Measurements from ENCODE around the gene CALHM3.
"Not testable (repeated sequence)": the region's sequence is repeated elsewhere in the genome, so short reads cannot be mapped to it uniquely, and the experiment has no call there.

Gene CALHM3, protein sequence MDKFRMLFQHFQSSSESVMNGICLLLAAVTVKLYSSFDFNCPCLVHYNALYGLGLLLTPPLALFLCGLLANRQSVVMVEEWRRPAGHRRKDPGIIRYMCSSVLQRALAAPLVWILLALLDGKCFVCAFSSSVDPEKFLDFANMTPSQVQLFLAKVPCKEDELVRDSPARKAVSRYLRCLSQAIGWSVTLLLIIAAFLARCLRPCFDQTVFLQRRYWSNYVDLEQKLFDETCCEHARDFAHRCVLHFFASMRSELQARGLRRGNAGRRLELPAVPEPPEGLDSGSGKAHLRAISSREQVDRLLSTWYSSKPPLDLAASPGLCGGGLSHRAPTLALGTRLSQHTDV

DNA sequence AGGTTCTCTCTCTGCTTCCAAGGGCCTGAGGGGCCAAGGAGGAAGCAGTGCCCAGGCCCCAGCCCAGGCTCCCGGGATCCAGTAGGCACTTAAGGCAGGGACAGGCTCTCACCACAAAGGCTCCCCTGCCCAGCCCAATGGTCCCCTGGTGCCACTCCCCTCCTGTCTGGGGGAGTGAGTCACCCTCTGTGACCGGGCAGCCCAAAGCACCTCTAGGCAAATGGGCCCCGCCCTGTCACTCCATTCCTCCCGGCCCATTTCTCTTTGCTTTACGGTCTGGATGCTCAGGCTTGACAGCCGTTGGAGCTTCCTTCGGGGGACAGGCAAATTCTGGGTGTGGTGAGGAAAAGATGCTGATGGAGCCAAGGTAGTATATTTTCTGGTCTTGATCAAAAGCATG is at the start of gene CALHM3:
CALHM3 (minus strand) TSS at position 106 of the 400 bp plus-strand sequence. CDS start 208 bp downstream, outside the sequence.
- no peak for DNase-seq

DNA sequence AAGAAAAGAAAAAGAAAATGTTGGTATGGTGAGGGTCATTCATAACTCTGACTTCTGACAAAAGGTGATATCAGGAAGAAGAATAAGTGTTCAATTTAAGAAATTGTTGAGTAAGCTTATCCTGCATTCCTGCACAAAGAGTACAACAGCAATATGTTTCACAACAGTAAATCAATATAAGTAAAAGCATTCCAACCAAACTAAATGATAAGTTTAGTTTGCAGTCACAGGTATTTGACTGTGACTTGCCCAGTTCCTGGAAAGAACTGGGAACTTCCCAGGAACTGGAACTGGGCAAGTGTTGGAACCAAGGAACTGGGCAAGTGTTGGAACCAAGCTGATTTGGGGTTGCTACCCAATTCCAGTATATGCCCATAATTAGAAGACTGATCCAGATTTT is 49.5 kb upstream of the CALHM3 start:
- no peak for DNase-seq

DNA sequence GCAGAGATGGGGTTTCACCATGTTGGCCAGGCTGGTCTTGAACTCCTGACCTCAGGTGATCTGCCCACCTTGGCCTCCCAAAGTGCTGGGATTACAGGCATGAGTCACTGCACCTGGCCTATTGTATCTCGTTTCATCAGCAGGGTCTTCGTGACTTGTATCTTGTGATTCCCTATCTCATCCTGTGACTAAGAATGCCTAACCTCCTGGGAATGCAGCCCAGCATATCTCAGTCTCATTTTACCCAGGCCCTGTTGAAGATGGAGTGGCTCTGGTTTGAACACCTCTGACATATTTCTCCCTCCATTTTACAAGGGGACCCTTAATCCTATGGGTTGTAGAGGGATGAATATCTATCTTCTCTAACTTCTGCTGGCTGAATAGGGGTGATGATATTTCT is 48.4 kb upstream of the CALHM3 start:
- DNase-seq: not testable (repeated sequence)

DNA sequence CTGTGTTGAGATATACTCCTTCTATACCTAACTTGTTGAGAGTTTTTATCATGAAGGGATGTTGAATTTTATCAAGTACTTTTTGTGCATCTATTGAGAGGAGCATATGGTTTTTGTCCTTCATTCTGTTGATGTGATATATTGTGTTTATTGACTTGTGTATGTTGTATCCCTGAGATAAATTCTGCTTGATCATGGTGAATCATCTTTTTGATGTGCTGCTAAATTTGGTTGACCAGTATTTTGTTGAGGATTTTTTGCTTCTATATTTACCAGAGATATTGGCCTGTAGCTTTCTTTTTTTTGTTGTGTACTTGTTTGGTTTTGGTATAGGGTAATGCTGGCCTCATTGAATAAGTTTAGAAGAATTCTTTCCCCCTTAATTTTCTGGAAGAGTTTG is 46.9 kb upstream of the CALHM3 start:
- DNase-seq: no peak

DNA sequence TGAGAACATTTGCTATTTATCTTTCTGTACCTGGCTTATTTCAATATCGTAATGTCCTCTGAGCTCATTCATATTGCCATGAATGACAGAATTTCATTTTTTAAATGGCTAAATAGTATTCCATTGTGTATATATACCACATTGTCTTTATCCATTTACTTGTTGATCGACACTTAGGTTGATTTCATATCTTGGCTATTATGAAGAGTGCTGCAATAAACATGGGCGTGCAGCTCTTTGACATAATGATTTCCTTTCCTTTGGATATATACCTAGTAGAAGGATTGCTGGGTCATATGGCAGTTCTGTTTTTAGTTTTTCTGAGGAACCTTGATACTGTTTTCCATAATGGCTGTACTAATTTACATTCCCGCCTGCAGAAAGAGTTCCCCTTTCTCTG is 44.6 kb upstream of the CALHM3 start:
- DNase-seq: no peak

DNA sequence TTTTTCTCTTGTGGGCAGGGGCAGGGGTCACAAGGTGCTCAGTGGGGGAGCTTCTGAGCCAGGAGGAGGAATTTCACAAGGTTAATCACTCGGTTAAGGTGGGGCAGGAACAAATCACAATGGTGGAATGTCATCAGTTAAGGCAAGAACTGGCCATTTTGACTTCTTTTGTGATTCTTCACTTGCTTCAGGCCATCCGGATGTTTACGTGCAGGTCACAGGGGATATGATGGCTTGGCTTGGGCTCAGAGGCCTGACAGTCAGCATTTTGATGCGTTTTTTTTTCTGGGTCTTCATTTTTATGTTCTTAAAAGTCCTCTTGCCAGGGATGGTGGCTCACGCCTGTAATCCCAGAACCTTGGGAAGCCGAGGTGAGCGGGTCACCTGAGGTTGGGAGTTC is 43.0 kb upstream of the CALHM3 start:
- not testable (repeated sequence) for DNase-seq

DNA sequence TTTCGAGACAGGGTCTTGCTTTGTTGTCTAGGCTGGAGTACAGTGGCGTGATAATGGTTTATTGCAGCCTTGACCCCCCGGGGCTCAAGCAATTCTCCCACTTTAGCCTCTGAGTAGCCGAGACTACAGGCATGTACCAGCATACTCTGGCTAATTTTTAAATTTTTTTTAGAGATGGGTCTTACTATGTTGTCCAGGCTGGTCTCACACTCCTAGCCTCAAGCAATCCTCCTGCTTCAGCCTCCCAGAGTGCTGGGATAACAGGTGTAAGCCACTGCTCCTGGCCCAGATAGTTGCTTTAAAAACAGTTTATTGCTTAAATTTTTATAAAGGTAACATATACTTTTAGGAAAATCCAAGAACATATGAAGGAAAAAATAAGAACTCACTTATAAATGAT is 40.8 kb upstream of the CALHM3 start:
- no peak for DNase-seq

DNA sequence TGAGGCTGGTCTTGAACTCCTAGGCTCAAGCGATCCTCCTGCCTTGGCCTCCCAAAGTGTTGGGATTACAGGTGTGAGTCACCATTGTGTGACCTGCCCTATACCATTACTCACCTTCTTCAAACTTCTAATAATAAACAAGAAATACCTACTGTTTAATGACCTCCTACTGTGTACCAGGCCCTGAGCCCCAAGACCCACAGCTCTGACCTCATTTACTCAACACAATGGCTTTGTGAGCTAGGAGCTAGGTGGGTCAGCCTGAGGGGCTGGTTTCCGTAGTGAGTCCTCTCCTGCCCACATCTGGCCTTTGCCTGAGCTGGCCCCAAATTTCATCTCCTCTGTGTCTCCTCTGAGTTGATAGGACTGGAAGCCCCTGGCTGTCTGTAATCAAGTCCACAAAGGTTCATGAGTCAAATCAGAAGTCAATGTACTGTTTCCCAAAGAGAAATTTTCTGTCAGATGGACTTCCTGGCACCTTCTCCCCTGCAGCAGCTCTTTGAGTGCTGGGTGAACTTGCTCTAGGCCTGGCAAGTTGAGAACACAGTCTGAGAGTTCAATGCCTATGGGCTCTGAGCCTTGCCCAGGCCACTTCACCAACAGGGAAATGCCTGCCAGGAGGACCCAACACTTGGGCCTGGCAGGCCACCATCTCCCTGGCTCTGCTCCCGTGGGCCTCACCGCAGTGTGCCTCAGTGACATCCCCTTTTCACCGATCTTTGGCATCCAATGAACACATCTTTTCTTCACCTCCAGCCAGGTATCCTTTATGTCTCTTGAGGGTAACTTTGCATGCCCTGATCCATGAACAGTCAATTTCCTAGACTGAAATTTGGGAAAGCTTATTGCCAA is 38.4 kb upstream of the CALHM3 start:
- no peak for DNase-seq

DNA sequence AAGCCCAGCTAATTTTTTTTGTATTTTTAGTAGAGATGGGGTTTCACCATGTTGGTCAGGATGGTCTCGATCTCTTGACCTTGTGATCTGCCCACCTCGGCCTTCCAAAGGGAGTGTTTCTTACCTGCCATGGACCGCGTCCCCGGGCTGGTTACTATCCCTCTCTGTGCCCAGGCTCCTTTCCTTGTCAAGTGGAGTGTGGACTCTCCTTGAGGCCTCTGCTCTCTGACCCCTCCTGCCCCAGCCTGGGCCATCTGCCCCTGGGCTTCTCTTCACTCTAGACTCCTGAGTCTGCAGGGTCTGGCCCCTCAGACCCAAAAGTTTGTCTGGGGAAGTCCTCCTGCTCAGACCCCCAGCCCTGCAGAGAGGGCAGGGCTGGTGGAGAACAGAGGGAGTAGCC is 35.2 kb upstream of the CALHM3 start:
- no peak for DNase-seq

DNA sequence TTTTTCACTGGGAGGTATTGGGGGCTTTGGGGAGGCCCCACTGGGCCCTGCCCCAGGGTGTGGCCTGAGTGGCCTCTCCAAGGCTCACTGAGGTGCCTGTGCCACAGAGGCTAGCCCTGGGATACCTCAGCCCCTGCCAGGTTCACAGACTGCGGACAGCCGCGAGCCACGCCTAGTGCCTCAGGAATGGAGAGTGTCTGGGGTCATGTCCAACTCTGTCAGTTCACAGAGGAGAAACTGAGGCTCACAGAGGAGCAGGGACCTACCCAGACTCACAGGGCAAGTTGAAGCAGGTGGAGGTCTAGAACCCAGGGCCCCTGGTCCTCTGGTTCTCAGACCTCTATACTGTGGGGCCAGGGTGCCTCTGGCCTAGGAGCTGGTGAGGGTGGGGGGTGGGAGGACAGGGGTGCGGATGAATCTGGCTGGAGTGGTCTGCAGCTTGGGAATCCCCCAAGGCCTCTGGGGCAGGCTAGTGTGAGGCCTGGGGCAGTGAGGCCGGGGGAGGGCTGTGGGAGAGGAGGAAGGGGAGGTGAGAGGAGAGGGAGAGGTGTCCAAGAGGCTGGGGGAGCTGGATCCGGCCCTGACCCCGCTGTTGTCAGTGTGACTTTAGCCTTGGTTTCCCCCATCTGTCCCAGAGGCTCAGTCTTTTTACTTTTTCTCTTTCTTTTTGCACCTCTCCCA is 34.5 kb upstream of the CALHM3 start:
- DNase-seq: no peak

DNA sequence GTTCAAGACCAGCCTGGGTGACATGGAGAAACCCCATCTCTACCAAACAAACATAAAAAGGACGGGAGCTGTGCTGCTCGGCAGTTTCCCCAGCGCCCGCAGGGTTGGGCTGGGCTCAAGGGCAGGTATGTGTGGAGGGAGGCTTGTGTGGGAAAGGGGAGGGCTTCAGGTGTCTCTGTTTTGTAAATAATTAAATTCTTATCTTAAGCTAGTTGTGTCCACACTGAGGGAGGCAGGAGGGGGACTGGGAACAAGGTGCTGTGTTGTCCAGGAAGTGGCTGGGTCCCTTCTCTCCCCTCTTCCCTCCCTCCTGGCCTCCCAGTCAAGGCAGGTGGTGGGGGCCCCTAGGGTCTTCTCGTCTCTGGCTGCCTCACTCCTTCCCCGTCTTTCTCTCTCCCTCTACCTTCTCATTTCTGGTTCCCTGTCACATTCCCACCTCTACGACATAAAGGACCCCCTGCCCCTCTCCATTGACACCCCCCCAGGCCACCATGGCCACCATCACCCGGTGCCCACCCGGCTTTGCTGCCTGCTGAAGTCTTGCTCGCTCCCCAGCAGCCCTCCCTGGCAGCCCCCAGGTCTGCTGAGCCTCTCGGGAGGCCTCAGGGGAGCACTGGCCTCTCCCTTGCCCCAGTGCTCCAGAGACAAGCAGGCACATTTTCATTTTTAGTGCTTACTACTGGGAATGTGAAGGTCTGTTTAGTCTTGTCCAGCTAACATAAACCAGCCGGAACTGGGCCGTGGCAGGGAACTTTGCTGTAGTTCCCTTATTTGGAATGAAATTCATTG is 33.7 kb upstream of the CALHM3 start:
- no peak for DNase-seq

DNA sequence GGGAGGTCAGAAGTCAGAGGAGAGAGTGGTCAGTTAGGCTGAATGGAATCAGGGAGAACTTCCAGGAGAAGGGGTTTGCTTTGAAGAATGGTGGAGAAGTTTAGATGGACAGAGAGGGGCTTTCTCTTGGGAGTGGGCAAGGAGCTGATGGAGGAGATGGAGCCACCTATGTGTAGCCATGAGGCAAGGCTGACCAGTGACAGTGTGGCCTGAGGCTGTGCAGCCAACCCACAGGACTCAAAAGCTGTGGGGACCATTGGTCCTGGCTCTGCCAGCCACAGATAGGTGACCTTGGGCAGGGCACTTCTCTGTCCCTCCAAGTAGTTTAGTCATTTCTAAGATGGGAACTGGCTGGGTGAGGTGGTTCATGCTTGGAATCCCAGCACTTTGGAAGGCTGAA is 33.1 kb upstream of the CALHM3 start:
- no peak for DNase-seq

DNA sequence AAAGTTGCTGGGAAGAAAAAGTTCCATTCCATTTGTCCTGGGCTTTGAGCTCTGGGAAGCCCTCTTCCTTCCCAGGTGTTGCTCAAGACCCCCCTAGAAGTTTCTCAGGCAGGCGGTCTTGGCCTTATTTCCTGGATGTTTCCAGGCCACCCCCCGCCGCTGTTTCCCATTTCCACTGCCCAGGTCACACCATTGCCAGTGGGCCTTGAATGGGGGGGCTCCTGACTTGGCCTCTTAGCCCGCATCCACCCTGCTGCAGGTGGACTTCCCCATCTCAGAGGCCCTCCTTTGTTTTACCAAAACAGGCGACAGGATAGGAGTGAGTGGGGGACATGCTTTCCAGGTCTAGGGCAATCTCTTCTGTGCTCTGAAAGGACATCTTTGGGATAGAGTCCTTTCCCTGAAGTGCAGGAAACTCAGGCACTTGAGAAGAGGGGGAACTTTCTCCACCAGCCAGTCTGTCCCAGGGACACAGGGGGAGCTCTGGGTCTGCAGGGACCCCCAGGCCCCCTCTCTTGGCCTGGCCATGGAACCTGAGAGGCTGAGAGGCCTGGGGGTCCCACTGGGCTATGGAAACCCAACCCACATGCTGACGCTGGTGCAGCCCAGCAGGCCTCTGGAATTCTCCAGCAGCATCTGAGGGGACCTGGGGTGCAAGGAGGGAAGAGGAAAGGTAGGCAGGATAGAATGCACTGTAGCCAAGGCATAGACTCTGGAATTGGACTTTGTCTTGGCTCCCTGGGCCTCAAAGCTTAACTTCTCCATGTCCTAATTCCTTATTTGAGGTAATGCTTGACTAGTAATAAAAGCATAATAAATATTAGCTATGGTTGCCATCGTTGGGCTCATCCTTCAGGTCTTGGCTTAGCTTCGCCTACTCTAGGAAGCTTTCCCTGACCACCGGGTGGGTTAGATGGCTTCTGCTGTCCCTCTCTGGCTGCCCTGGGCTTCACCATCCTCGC is 32.0 kb upstream of the CALHM3 start:
- DNase-seq: no peak

DNA sequence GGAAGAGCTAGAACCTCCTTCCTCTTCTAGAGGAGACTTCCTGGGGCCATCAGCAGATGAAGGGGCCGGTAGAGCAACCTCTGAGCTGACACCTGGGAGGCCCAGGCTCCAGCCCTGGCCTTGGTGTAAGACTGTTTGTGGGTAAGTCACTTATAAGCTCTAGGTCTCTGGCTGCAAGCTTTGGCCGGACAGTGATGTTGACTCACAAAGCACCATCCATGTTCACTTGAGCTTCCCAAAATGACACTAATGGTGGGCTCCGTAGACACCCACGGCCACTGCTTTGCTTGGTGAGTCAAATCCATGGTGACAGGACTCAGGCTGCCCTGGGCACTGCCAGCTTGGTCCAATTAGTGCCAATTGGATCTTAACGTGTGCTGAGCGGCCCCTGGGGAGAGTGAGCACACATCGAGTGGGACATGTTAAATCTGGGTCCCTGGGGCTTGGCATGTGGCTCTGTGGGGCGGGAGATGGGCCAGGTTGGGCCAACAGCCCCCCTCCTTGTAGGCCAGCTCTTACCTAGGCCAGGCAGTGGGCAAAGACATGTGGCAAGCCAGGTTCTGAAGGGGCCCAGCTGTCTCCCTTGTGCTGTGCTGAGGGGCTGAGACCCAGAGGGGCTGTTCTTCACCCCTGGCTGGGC is 31.1 kb upstream of the CALHM3 start:
- DNase-seq: no peak

DNA sequence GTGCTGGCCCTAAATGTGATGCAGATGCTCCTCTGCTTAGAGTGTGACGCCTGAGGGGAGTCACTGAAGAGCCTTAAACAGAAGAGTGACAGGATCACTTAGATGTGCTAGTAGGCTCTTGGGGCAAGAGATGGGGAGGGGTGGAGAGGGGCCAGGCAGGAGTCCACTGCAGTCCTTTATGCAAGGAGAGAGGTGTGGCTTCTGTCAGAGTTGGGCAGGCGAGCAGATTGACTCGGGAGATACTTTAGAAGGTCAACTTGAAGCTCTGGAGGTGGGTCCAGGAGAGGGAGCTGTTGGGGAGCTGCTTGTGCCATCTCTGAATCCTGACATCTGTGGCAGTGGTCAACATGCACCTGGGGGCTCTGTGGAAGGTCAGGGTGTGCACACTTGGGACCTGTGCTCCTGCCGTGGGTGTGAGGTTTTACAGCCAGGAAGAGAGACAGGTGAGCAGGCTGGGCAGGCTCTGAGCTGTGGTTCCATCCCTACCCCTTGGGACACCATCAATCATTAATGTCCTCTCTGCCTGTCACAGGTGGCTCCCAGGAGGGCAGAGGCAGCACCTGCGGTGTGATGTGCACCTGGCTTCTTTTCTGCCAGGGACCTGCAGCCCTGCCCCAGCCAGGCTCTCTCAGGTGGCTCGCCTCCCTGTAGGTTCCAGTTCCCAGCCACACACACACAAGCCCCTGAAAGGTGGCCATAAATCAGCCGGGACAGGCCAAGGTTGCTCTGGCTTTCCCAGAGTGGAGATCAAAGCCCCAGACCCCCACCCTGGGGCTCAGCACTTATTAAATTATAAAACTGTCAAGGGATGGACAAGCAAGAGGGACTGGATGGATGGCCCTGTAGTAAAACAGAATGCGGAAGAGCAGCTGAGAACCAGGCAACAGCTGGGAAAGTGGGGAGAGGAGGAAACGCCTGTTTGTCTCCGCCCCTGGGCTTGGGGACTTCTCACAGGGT is 28.5 kb upstream of the CALHM3 start:
- DNase-seq: no peak

DNA sequence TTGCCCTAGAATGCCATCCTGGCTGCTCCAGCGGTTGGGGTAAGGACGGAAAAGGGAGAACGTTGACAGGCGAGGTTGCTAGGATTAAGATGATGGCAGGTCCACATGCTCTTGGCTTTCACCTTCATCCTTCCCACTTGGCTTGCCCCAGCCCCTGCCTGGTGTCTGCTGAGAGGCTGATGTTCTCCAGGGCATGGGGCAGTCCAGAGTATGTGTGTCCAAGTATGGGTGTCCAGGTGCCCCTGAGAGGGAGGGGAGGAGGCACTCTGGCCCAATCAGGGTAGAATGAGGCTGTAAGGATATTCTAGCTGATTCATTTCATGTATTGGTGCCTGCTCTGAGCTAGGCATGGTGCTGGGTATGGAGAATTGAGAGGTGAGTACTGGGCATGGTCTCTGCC is 27.0 kb upstream of the CALHM3 start:
- no peak for DNase-seq

DNA sequence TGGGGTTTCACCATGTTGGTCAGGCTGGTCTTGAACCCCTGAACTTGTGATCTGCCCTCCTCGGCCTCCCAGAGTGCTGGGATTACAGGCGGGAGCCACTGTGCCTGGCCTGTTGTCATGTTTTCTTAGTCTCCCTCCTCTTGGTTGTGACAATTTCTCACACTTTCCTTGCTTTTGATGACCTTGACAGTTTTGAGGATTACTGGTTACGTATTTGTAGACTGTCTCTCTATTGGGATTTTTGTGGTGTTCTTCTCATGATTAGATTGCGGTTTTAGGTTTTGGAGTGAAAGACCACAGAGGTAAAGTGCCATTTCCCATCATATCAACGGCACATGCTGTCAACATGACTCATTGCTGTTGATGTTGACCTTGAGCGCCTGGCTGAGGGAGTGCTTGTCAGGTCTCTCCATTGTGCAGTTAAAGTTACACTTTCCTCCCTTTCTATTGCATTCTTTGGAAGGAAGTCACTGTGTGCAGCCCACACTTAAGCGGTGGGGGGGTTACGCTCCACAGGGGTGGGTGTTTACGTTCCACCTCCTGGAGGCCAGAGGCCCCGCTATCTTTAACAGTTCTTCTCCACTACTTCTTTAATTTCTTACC is 25.2 kb upstream of the CALHM3 start:
- peak; percentile 60 for DNase-seq

DNA sequence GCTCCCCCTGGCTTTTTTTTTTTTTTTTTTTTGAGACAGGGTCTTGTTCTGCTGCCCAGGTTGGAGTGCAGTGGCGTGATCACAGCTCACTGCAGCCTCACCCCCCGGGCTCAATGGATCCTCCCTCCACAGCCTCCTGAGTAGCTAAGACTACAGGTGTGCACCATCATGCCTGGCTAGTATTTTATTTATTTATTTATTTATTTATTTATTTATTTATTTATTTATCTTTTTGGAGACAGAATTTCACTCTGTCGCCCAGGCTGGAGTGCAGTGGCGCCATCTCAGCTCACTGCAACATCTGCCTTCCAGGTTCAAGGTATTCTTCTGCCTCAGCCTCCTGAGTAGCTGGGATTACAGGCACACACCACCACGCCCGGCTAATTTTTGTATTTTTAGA is 24.7 kb upstream of the CALHM3 start:
- DNase-seq: not testable (repeated sequence)

All from activated CD4-positive, alpha-beta T cell treated with anti-CD3 and anti-CD28 coated beads for 48 hours (primary cell).